ENCODE measurements around the gene CDHR5. TPM values are rescaled to one million over a fixed set of nuclear protein-coding genes. Genes with fewer than 3 reads are reported as not detected.

CDHR5 gene
- polyA plus RNA-seq, 1 experiment, result not detected

GRCh38 chr11:601573-602245, 23.0 kb downstream of the CDHR5 start:
- POLR2A ChIA-PET, result no interaction called here
- no peak for DNase-seq (ENCODE audit: low read depth)
- CTCF ChIA-PET, result interaction anchor here (2.1 kb wide), 1 partner anchor 10 kb away, joined by 5 read pairs; no protein-coding TSS in a partner anchor
- H3K36me3 ChIP-seq (ENCODE audit: control insufficient read depth, insufficient read depth, low read length), result peaks cover 51% of the 10 kb centered on the region
- H3K4me3 ChIP-seq (ENCODE audit: low read depth, low read length), result no peak overlapping the region
- no peaks in the 10 kb centered on the region for H3K27me3 ChIP-seq (ENCODE audit: control insufficient read depth, insufficient read depth, low read length)
- no peak for TF ChIP-seq CTCF (IDR thresholded peaks at IDR 0.05; ENCODE audit: insufficient read depth, low read depth, low read length)

DNA sequence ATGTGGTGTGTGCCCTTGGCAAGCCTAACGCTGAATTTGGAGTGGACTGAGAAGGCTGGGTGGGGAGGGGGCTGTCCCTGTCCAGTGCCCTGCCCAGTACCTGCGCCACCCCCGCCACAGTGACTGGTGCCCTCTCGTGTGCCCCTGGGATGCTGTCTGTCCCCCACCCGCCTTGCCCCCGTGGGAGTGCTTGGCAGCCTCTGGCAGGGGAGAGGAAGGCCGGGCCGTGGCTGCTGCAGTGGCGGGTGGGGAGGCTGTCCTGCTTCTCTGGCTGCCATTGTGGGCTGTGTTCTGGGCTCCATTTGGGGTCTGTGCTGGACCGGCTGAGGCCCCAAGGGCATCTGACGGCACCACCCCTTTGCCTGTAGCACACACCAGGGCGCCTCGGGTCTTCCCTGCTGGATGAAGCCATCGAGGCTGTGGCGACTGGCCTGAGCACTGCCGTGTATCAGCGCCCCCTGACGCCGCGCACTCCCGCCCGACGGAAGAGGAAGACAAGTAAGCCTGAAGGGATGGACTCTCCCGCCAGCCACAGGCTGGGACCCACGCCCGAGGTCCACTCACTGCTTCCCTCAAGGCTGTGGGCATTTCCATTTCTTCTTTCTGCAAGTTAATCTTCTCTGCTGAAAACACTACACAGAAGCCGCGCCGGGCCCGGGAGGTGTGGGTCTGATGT, 26.6 kb downstream of the CDHR5 start:
- no peak for TF ChIP-seq CTCF (IDR thresholded peaks at IDR 0.05; ENCODE audit: insufficient read depth, low read depth, low read length)
- no peak for DNase-seq (ENCODE audit: low read depth)
- Histone ChIP-seq H3K4me3 (ENCODE audit: low read depth, low read length) (no peak overlapping the region), H3K27me3 (ENCODE audit: control insufficient read depth, insufficient read depth, low read length) (no peaks in the 10 kb centered on the region), H3K36me3 (ENCODE audit: control insufficient read depth, insufficient read depth, low read length) (peaks cover 44% of the 10 kb centered on the region)
- POLR2A ChIA-PET, result no interaction called here
- CTCF ChIA-PET, result no interaction called here

DNA sequence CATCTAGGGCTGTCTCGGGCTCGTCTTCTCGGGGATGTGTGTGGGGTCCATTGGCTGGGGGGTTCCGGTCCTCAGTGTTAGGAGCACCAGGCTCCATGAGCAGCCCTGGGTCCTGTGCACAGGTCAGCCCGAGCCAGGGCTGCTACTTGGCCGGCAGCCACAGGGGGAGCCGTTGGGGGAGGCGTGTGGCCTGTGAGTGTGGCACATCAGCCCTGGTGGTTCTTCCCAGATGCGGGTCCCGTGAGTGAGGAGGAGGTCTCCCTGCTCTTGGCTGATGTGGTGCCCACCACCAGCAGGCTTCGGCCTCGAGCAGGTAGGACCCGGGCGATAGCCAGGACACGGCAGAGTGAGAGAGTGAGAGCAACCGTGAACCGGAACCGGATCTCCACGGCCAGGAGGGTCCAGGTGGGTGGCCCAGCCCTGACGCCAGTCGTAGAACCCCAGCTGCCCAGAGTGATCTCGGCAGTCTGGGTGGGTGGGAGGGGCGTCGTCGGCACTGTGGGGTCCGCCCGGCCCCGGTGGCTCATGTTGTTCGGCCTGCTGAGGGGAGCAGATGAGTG, 27.5 kb downstream of the CDHR5 start:
- ChIA-PET CTCF (no interaction called here), POLR2A (no interaction called here)
- H3K27me3 ChIP-seq (ENCODE audit: control insufficient read depth, insufficient read depth, low read length), result no peaks in the 10 kb centered on the region

GRCh38 chr11:596374-596773, 28.4 kb downstream of the CDHR5 start:
- CTCF ChIA-PET, result interaction anchor here (0.9 kb wide), 1 partner anchor 12 kb away, joined by 3 read pairs; no protein-coding TSS in a partner anchor
- POLR2A ChIA-PET, result no interaction called here

More for the DNA sequence above, 27.5 kb downstream of the CDHR5 start:
- no peak for TF ChIP-seq CTCF (IDR thresholded peaks at IDR 0.05; ENCODE audit: insufficient read depth, low read depth, low read length)
- Histone ChIP-seq H3K4me3 (ENCODE audit: low read depth, low read length) (no peak overlapping the region), H3K36me3 (ENCODE audit: control insufficient read depth, insufficient read depth, low read length) (peaks cover 49% of the 10 kb centered on the region)
- DNase-seq (ENCODE audit: low read depth), result no peak

More at GRCh38 chr11:596374-596773, 28.4 kb downstream of the CDHR5 start:
- no peak for TF ChIP-seq CTCF (IDR thresholded peaks at IDR 0.05; ENCODE audit: insufficient read depth, low read depth, low read length)
- no peak overlapping the region for H3K4me3 ChIP-seq (ENCODE audit: low read depth, low read length)
- H3K27me3 ChIP-seq (ENCODE audit: control insufficient read depth, insufficient read depth, low read length), result no peaks in the 10 kb centered on the region
- peaks cover 44% of the 10 kb centered on the region for H3K36me3 ChIP-seq (ENCODE audit: control insufficient read depth, insufficient read depth, low read length)
- DNase-seq (ENCODE audit: low read depth), result no peak
